GM18858 (cell line): Measurements from ENCODE around the gene ANTKMT.

Source experiments
- ATAC-seq: cut with Tn5 transposase; IDR thresholded peaks from one replicate; pipeline ENCODE4 v1.9.1; 2021; ENCODE audit not compliant: unreplicated experiment

The ANTKMT gene

GRCh38 chr16:695355-696089, 25.4 kb upstream of the ANTKMT start:
- ATAC-seq, result no peak

GRCh38 chr16:698911-699671, 21.9 kb upstream of the ANTKMT start:
- ATAC-seq, result no peak

GRCh38 chr16:700684-701584, 20.0 kb upstream of the ANTKMT start:
- ATAC-seq, result no peak

DNA sequence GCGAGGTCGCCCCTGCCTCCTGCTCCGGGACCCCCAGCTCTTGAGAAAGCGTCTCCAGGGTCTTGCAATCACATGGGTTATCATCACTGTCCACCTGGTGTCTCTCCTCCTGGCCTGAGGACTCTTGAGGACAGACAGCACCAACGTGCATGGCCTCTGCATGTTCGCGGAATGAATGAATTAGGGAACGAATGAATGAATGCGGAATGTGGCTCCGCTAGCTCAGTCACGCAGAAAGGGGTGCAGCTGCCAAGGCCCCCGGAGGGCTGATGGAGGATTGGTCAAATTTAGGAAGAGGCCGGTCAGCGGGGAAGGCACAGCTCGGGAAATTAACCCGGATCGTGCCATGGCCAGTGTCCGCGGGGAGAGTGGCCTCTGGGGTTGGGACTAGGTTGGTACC, 18.6 kb upstream of the ANTKMT start:
- ATAC-seq, result no peak

GRCh38 chr16:703406-703805, 17.5 kb upstream of the ANTKMT start:
- ATAC-seq, result no peak

DNA sequence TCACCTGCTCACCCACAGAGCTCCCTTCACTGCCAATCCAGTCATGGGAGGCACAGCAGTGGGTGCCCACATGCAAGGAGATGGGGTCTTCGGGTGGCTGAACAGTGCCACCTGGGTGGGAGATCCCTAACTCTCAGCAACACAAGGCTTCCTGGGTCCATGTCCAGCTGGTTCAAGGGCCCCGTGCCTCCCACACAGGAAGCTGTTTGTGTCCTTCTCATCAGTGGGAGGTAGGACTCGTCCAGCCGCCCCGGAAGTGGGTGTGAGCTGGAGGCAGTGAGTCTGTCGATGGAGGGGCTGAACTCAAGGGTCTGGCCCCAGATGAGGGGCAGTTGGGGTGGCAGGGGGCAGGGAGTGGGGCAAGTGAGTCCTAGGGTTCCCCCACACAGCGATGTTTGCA, 16.9 kb upstream of the ANTKMT start:
- ATAC-seq, result no peak

GRCh38 chr16:704552-705380, 16.2 kb upstream of the ANTKMT start:
- no peak for ATAC-seq

DNA sequence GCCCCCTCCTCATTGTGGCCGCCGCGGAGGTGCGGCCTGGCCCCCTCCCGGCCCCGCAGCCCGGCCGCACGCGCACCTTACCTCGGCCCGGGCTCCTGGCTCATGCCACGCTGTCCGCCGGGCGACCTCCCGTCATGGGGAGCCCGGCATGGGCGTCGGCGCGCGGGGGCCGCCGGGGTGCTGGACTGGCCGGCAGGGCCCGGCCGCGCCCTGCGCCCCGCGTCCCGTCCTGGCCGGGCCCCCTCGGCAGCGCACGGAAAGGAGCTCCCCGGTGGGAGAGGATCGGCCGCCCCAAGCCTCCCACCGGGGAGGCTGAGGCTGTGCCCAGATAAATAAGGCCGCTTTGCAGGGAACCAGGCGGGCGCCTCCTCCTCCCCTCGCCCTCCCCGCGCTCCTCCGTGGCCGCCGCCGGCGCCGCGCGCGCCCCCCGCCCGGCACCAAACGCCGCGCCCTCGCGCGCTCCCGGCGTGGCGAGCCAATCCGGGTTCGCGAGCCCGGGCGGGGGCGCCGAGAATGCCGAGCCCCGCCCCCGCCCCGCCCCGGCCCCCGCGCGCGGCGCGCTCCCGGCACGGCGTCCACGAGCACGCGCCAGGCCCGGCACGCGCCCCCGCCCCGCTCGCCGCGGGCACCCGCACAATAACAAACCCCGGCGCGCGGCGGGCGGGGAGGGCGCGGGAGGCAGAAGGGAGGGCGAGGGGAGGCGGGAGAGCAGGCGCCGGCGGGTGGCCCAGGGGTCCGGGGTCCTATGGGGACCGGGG, 15.3 kb upstream of the ANTKMT start, which contains the start of gene FBXL16:
Gene FBXL16, minus strand, starts transcription at position 371 of the 758 bp plus-strand sequence. CDS start 8,396 bp downstream, outside the sequence.
- ATAC-seq, result no peak

DNA sequence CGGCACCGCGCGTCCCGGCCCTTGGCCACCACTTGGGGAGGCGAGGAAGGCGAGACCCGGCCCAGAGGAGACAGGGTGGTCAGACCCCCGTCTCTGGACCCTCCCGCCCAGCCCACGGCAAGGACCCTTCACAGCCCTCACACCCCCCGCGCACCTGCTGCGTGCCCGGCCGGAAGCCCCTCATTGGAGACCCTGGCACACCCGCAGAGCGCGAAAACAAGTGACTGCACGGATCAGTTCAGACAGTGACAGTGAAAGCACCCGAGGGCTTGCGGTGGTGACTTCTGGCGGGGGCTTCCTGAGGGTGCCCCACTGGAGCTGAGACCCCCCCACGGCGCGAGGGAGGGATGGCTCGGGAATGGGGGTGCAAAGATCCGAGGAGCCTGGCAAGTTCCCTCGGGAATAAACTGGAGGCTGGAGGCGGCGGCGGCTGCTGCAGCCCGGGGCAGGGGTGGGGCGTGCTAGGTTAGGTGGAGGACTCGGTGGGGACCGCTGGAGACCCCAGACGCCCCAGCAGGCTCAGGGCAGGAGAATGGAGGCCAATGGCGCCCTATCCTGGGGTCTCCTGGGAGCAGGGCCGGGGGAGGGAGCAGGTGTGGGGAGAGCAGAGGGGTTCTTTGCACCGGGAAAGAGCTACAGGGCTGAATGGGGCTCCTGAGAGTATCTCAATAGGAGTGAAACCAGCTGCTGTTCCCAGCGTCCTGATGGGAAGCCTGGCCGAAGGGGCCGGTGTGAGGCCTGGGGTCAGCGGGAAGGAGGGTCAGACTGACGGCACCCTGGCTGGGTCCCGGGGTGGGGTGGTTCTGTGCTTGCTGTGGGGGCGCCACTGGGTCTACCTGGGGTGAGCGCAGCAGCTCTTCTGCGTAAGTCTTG, 14.5 kb upstream of the ANTKMT start:
- ATAC-seq, result no peak

GRCh38 chr16:707062-707538, 13.8 kb upstream of the ANTKMT start:
- no peak for ATAC-seq

DNA sequence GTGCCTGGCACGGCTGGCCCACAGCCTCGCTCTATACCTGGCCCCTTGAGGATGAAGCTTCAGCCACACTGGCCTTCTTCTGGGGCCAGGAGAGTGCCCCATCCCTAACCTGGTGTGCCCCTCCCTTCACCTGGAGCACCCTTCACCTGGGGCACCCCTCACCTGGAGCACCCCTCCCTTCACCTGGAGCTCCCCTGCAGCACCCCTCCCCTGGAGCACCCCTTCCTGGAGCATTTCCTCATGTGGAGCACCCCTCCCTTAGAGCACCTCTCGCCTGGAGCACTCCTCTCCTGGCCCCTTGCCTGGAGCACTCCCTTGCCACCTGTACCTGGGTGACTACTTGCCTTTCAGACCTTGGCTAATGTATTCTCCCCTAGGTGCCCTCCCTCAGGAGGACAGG, 12.9 kb upstream of the ANTKMT start:
- no peak for ATAC-seq

DNA sequence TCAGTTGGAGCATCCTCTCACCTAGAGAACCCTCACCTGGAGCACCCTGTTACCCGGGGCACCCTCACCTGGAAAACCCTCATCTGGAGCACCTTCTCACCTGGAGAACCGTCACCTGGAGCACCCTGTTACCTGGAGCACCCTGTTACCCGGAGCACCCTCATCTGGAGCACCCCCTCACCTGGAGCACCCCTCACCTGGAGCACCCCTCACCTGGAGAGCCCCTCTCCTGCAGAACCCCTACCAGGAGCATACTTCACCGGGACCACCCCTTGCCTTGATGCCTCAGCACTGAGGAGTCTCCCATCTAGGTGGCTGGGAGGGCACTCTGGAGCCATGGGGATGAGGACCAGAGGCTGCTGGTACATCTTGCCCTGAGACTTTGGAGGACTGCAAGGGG, 12.0 kb upstream of the ANTKMT start:
- ATAC-seq, result no peak

- ATAC-seq, result no peak
These were observed 11.1 kb upstream of the ANTKMT start for GRCh38 chr16:709566-710499.

DNA sequence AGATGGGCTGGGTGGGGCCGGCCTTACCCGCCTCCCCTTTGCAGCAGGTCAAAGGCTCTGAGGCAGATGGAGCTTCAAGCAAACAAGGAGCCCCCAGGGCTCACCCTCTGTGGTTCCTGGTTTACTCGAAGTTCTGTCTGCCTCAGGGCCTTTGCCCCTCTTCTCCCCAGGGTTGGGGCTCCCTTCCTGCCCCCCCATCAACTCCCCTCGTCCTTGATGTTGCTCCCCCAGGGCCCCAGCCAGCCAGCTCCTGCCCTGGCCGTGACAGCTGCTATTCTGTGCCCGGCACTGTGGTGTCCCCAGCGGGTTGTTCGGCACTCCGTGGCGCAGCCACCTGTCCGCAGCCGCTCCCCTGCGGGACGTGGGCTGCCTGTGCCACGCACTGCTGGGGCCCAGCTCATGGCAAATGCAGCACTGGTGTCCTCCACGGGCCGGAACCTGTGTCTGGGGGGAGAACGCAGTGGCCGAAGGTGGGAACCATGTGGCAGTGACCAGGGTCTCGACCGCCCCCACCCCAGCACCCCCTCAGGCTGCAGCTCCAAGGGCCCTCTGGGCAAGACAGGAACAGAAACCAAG, 10.4 kb upstream of the ANTKMT start:
- no peak for ATAC-seq

DNA sequence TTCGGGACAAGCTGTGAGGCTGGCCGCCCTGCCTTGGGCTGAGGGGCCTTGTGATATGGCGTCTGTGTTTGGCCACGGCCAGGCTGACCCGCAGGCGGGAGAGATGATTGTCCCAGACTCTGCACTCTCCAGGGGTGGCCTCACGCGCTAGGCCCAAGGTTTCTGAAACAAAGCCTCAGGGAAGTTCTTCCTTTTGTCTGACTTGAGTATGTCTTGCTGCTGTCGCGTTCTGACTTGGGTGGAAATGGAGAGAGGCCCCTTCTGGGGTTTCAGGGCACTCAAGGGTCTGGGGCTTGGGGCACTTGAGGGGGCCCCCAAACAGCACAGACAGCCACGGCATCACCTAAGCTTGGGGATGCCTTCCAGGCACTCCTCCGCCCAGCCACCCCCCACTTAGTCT, 9.9 kb upstream of the ANTKMT start:
- ATAC-seq, result no peak

DNA sequence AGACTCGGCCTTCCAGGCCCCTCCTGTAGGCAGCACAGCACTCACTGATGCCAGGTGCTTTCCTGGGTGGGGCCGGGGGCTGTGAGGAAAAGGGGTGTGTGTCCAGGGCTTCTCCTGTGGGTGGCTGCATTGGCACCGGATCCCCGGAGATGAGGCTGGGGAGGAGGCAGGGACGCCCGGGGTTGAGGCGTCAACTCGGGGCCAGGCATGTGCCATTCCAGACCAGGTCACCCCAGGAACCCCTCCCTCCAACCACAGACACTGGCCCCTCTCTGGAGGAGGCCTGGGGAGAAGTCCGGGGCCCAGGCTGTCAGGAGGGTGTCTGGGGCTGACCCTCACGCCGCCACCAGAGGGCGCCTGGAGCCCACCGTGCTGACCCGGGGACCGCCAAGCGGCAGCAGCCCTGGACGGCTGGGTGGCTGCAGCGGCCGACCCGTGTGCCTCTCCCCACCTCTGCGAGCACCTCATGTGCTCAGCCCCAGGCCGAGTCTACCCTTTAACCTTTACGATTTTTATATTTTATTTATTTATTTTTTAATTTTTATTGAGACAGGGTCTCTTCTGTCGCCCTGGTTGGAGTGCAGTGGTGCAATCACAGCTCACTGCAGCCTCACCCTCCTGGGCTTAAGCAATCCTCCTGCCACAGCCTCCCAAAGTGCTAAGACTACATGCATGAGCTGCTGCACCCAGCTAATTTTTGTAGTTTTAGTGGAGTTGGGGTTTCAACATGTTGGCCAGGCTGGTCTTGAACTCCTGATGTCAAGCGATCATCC, 9.2 kb upstream of the ANTKMT start:
- no peak for ATAC-seq
